ENCODE data around the gene GATAD1.

DNA sequence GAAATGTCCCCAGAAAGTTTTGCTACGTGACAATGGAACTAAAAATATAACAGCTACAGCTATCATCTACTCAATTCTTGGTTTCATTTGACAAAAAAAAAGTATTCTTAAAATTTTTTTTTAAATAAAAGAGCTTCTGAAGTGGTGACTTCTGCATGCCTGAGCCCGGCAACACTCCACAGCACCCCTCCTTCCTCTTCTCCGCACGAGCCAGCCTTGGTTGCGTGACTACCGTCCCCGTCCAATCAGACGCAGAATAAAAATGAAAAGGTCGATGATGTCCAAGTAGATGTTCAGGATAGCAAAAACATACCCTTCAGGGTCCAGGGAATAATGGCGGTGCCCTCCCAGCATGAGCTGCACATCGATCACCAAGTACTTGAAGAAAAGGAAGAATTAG lies 34.5 kb upstream of the GATAD1 start:
- TF ChIP-seq RCOR1 (conservative IDR thresholded peaks at IDR 0.05; ENCODE audit: low read depth, low read length), result no peak
- TF ChIP-seq YY1 (IDR thresholded peaks at IDR 0.05; ENCODE audit: low read depth, low read length), result no peak
- no peak for TF ChIP-seq CTCF (IDR thresholded peaks at IDR 0.05 in 2 of 3, conservative IDR thresholded peaks at IDR 0.05 in 1 of 3; ENCODE audit: control insufficient read depth in 2 of 3, extremely low read depth in 1 of 3, insufficient read depth in 1 of 3, low read depth in 3 of 3, low read length in 3 of 3)
- no peak for TF ChIP-seq POLR2AphosphoS2 (IDR thresholded peaks at IDR 0.05; ENCODE audit: low read depth, low read length)
- TF ChIP-seq EP300 (IDR thresholded peaks at IDR 0.05; ENCODE audit: borderline replicate concordance in 1 of 2, control insufficient read depth in 1 of 2, low read depth in 2 of 2, low read length in 2 of 2), result no peak

Data from GM12878 (cell line).